Esophagus squamous epithelium (tissue), 5 donors: ENCODE data around the gene DGKD. TPM values are rescaled to one million over a fixed set of nuclear protein-coding genes. Genes with fewer than 3 reads are reported as not detected.

Source experiments
- DNase-seq: peaks from one replicate; lab custom pipeline; 2025; lab: John Stamatoyannopoulos, UW
- H3K27ac ChIP-seq, 4 donors: fragments of 200-600 bp; sonication (generic); one replicate each; pipeline ENCODE4 v1.5.1; 2016 to 2019; ENCODE audit warnings: mild to moderate bottlenecking in 1 of 4
- H3K27me3 ChIP-seq, 4 donors: fragments of 200-600 bp; sonication (generic); 1 replicate in 3 of 4; 2 replicates in 1 of 4; pipeline versions ENCODE4 v1.5.1 to v1.6.0; 2017 to 2021; ENCODE audit warnings: antibody characterized with exemption in 1 of 4
- H3K36me3 ChIP-seq, 3 donors: fragments of 200-600 bp; sonication (generic); one replicate each; pipeline ENCODE4 v1.5.1; 2016 to 2019
- H3K4me1 ChIP-seq, 3 donors: fragments of 200-600 bp; sonication (generic); one replicate each; pipeline ENCODE4 v1.5.1; 2017 to 2019
- H3K4me3 ChIP-seq, 4 donors: fragments of 200-600 bp; sonication (generic); 1 replicate in 3 of 4; 2 replicates in 1 of 4; pipeline ENCODE4 v1.5.1; 2016 to 2019; ENCODE audit warnings: mild to moderate bottlenecking in 2 of 4, moderate library complexity in 1 of 4
- H3K9me3 ChIP-seq, 3 donors: fragments of 200-600 bp; sonication (generic); one replicate each; pipeline ENCODE4 v1.5.1; 2016 to 2019
- POLR2A ChIP-seq, 4 donors: fragments of 450-650 bp; IDR thresholded peaks; one replicate each; pipeline ENCODE4 v1.6.1; 2017; ENCODE audit warnings: antibody characterized with exemption in 4 of 4, mild to moderate bottlenecking in 4 of 4, moderate library complexity in 3 of 4
- WGBS, 2 donors: methylation state at CpG; one replicate each; pipeline ENCODE4 v1.1.5; 2018; 5-methylcytosine and 5-hydroxymethylcytosine counted together
- intact Hi-C: fragments of 100-400 bp; cut with DNase I; formaldehyde crosslinking; loops from one replicate; pipeline ENCODE4 v1.15.0; 2022
- total RNA-seq, 4 donors: library from RNA; depleted of rRNA; stranded (reverse); fragments of >200 nt; gene quantifications; one replicate each; pipeline ENCODE4 v1.1.0, GENCODE V29; 2016
- TF ChIP-seq, protein P1 (sequence below), 6 experiments: fragments of 450-650 bp in 4 of 6; fragments of 200-600 bp in 2 of 6; sonication (generic) in 2 of 6; IDR thresholded peaks; one replicate each; pipeline ENCODE4 v1.5.1; 2016 to 2019; ENCODE audit warnings: antibody characterized with exemption in 6 of 6, mild to moderate bottlenecking in 4 of 6, moderate library complexity in 4 of 6
- donor health status: DM: yes; HTN: yes; CAD: no.

Gene DGKD
- total RNA-seq, 4 donors from 2014 or later: 2.3 to 10.9 (median 4.2) TPM

DNA sequence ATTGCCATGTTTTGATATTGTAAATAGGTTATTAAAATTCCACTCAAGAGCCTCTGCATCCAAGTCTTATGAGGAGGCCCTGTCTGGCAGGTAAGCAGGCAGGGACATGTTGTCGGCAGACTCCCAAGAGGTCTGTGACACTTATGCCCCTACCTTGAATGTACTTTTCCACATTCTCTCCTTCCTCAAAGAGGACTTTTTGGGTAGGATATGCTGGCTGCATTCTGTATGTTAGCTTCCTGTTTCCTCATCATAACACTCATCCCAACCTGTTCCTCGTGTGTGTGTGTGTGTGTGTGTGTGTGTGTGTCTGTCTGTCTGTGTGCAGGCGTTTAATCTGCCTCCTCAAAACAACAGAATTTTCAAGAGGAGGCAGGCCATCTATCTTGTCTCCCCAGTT, 137.0 kb downstream of the DGKD start:
- TF ChIP-seq POLR2A (IDR thresholded peaks at IDR 0.05): no peak
- TF ChIP-seq, protein P1, sequence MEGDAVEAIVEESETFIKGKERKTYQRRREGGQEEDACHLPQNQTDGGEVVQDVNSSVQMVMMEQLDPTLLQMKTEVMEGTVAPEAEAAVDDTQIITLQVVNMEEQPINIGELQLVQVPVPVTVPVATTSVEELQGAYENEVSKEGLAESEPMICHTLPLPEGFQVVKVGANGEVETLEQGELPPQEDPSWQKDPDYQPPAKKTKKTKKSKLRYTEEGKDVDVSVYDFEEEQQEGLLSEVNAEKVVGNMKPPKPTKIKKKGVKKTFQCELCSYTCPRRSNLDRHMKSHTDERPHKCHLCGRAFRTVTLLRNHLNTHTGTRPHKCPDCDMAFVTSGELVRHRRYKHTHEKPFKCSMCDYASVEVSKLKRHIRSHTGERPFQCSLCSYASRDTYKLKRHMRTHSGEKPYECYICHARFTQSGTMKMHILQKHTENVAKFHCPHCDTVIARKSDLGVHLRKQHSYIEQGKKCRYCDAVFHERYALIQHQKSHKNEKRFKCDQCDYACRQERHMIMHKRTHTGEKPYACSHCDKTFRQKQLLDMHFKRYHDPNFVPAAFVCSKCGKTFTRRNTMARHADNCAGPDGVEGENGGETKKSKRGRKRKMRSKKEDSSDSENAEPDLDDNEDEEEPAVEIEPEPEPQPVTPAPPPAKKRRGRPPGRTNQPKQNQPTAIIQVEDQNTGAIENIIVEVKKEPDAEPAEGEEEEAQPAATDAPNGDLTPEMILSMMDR (IDR thresholded peaks at IDR 0.05): no peak
- no peak overlapping the region for H3K4me3 ChIP-seq
- H3K36me3 ChIP-seq: peaks cover 0 to 32% (median 0%) of the 10 kb centered on the region in 3 donors
- no peaks in the 10 kb centered on the region for H3K27me3 ChIP-seq
- H3K4me1 ChIP-seq: peaks cover 15 to 71% (median 44%) of the 10 kb centered on the region in 3 donors
- no peak for DNase-seq
- WGBS, 2 donors: 45 to 59% methylated on average over 3 of the region's 3 CpGs
- intact Hi-C loops: no loop called here
- H3K9me3 ChIP-seq: no peaks in the 10 kb centered on the region
- peak overlapping the region; percentile 0 to 80 (median 72) for H3K27ac ChIP-seq

GRCh38 chr2:233492078-233492477, 137.8 kb downstream of the DGKD start:
- peaks cover 0 to 34% (median 0%) of the 10 kb centered on the region in 3 donors for H3K36me3 ChIP-seq
- 37 to 67% methylated on average over 4 of the region's 4 CpGs for WGBS, 2 donors
- H3K27me3 ChIP-seq: no peaks in the 10 kb centered on the region
- H3K9me3 ChIP-seq: no peaks in the 10 kb centered on the region
- TF ChIP-seq, protein P1 (IDR thresholded peaks at IDR 0.05): no peak
- H3K27ac ChIP-seq: peak overlapping the region in 3 of 4 donors; percentile 68 to 80 (median 77)
- H3K4me1 ChIP-seq: peaks cover 15 to 64% (median 37%) of the 10 kb centered on the region in 3 donors
- H3K4me3 ChIP-seq: no peak overlapping the region
- intact Hi-C loops: no loop called here
- DNase-seq: no peak

GRCh38 chr2:233492751-233493150, 138.5 kb downstream of the DGKD start:
- TF ChIP-seq POLR2A (IDR thresholded peaks at IDR 0.05): no peak
- TF ChIP-seq, protein P1 (IDR thresholded peaks at IDR 0.05): no peak
- 37 to 58% methylated on average over 4 of the region's 4 CpGs for WGBS, 2 donors
- no peak for DNase-seq
- Histone ChIP-seq H3K4me3 (no peak overlapping the region), H3K27me3 (no peaks in the 10 kb centered on the region), H3K9me3 (no peaks in the 10 kb centered on the region), H3K4me1 (peaks cover 15 to 57% (median 31%) of the 10 kb centered on the region in 3 donors), H3K36me3 (peaks cover 0 to 41% (median 0%) of the 10 kb centered on the region in 3 donors), H3K27ac (peak overlapping the region in 3 of 4 donors; percentile 49 to 80 (median 77))
- intact Hi-C loops: no loop called here

DNA sequence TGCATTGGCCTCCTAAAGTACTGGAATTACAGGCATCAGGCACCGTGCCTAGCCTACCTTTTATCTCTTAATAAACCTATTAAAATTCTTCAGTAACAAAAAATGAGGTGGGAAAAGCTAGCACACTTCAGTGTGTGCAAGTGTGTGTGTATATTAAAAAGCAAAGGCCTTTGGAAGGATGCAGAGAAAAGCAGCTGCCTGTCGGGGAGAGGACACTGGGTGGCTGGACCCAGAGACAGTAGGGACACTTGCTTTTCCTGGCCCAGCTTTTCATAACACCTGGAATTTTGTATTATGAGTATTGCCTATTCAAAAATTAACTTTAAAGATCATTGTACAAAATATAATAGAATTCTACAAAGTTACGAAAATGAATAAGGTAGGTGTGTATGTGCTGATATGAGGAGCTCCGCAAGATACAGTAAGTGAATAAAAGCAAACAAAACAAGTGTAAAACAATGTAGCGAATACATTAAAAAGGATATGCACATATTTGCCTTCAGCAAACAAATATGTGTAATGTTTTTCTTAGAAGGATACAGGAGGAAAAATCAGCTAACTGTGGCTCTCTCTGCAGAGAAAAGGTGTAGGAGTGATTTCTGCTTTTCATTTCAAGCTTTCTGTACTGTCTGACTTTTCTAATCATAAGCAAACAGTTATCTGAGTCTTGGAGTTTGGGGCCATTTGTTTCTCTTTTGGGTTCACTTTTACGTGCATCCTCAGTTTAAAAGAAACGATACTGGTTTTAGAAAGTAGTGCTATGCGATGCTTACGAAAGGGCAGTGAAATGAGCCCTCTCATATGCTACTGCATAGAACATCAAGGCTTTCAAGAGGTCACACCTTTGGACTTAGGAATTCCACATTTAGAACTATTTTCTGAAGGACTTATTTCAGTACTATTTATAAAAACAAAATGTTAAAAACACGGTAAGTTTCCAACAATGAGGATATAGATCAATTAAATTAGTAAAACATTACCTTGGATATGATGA, 141.5 kb downstream of the DGKD start:
- no peak overlapping the region for H3K4me3 ChIP-seq
- H3K36me3 ChIP-seq: peaks cover 0 to 64% (median 0%) of the 10 kb centered on the region in 3 donors
- H3K27me3 ChIP-seq: no peaks in the 10 kb centered on the region
- intact Hi-C loops: no loop called here
- no peak overlapping the region for H3K27ac ChIP-seq
- no peaks in the 10 kb centered on the region for H3K9me3 ChIP-seq
- peaks cover 3 to 26% (median 4%) of the 10 kb centered on the region in 3 donors for H3K4me1 ChIP-seq
- TF ChIP-seq, protein P1 (IDR thresholded peaks at IDR 0.05): no peak
- no peak for TF ChIP-seq POLR2A (IDR thresholded peaks at IDR 0.05)
- 85 to 92% methylated on average over 10 of the region's 10 CpGs for WGBS, 2 donors
- no peak for DNase-seq

GRCh38 chr2:233497692-233498091, 143.4 kb downstream of the DGKD start:
- 69 to 100% methylated on average over 1 to 2 of the region's 2 CpGs for WGBS, 2 donors
- no peak for DNase-seq
- Histone ChIP-seq H3K27ac (no peak overlapping the region), H3K4me1 (peaks cover 0 to 7% (median 0%) of the 10 kb centered on the region in 3 donors), H3K27me3 (no peaks in the 10 kb centered on the region), H3K4me3 (no peak overlapping the region), H3K36me3 (peaks cover 0 to 75% (median 0%) of the 10 kb centered on the region in 3 donors), H3K9me3 (peaks cover 0 to 4% (median 2%) of the 10 kb centered on the region in 3 donors)
- intact Hi-C loops: no loop called here
- TF ChIP-seq, protein P1 (IDR thresholded peaks at IDR 0.05): no peak
- TF ChIP-seq POLR2A (IDR thresholded peaks at IDR 0.05): no peak
